Hippocampal formation (tissue), 2 donors: ENCODE results near the gene PIGK.
"Not testable (repeated sequence)": the region's sequence is repeated elsewhere in the genome, so short reads cannot be mapped to it uniquely, and the experiment has no call there.

Experiments used
- DNase-seq, 2 donors: peaks; one replicate each; lab custom pipeline; 2025; lab: John Stamatoyannopoulos, UW

Gene PIGK

DNA sequence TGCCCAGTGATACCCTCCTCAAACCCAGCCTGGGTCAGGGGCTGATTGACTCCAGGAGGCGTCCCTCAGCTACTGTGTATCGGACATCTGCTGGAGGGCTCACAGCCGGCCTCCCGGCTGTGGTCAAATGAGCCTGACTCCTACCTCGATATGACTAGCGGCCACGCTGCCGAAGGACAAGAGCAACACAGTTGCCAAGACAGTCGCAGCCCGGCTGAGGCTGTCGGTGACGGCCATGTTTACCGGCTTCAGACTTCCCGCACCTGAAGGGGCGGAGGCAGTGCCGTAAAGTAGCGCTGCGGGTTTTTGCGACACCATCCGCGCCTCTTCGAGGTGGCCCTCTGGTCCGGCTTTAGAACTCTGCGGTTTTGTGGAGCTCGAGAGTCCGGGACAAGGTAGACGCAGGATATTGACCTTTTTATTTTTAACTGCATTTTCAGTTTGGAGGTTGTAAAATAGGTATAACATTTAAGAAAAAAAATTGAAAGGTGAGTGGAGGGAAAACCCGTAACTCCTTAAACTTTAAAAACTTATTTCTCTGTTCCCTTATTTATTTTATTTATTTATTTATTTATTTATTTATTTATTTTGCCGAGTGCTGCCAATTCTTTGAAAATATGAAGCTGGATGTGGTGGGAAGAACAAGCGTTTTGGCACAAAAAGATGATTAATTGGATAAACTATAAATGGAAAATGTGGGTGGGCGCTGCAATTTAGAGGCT is at the start of gene PIGK:
Gene PIGK, minus strand, starts transcription at position 265 of the 722 bp plus-strand sequence. Its CDS starts 28 bp downstream, at position 237.
- DNase-seq = peak; percentile 68 to 71

DNA sequence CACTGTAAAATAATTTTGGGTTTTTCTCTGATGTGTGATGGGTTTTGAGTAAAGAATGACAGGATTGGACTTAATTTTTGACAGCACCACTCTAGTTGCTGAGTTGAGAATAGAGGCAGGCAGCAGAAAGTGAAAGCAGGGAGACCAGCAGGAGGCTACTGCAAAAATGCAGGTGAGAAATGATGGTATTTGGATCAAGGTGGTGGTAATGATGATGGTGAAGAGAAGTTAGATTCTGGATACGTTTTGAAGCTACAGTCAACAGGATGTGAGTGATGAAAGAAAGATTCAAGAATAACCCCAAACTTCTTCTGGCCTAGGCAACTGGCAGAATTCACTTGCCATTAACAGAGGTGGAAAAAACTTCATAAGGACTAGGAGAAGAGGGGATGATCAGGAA is 47.8 kb upstream of the PIGK start:
- no peak for DNase-seq

DNA sequence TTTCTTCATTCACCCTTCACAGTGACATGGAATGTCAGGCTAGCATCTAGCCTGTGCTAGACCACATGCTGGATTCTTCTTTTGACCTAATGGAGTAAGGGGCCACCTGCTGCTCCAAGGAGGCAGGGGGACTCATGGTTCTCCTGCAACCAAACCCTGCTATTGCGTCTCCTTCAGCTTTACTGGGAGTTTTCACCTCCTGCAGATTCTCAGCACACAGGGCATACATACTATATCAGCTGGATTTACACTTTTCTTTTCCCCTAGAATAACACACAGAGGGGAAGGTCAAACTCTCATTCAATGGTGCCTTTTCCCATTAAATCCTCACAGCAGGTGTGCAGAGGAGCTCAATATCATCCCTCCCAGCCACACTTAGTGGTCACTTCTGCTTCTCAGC is 46.0 kb upstream of the PIGK start:
- DNase-seq = no peak

DNA sequence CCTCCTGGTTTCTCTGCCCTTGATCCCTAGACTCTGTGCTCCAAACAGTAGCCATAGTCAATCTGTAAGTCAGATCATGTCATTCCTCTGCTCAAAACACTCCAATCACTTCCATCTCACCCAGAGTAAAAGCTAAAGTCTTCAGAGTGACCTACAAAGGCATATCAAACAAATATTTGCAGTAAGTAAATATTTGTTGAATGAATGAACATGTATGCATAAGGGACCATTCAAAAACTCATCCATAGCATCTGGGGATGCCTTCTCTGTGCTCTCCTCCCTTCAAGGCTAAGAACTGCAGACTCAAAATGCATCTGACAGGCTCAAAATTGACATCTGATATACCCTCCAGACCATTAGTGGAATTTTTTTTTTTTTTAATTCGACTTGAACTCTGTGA is 44.5 kb upstream of the PIGK start:
- DNase-seq = no peak

GRCh38 chr1:77253211-77253610 is 34.0 kb upstream of the PIGK start:
- DNase-seq = no peak

DNA sequence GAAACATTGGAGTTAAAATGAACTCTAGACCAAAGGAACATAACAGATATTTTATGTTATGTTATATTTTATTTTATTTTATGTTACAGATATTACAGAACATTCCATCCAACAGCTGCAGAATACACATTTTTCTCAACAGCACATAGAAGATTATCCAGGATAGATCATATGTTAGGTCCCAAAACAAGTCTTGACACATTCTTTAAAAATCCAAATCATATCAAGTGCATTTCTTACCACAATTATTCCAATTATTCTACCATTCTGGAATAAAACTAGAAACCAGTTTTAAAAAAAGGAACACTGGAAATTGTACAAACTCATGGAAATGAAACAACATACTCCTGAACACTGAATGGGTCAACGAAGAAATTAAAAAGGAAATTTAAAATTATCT is 30.9 kb upstream of the PIGK start:
- DNase-seq = no peak

DNA sequence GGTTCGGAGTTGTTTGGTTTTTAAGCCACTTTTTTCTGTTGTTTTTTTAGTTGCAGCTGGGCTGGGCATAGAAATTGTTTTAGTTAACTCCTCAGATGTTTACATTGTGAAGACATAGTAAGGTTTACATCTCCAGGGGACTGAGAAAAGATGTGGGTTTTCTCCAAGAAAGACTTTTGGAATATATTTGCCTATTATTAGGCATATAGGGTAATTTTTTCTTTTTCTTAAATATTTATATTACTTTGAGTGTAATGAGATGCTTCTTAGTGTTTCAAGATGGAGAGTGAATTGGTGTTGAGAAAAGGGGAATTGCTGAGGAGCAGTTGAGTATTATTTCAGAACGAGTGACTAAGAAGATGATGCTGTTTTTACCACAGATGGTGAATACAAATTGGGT is 26.6 kb upstream of the PIGK start:
- DNase-seq = no peak

- no peak for DNase-seq
These were observed 20.1 kb upstream of the PIGK start for GRCh38 chr1:77239311-77239710.

DNA sequence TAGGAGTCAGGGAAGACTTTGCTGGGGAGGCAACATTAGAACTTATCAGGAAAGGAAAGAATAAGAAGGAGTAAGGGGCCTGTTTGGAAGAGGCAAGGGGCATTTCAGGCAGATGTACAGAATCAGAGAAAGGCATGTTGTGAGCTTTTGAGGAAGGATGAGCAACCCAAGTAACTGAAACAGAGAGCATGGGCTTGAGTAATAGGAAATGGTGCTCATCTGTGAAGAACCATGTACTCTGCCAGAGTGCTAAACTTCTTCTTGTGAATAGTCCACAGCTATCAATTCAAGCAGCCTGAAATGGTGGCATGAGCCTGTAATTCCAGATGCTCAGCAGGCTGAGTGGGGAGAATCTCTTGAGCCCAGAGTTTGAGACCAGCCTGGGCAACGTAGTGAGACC is 19.2 kb upstream of the PIGK start:
- DNase-seq = no peak

DNA sequence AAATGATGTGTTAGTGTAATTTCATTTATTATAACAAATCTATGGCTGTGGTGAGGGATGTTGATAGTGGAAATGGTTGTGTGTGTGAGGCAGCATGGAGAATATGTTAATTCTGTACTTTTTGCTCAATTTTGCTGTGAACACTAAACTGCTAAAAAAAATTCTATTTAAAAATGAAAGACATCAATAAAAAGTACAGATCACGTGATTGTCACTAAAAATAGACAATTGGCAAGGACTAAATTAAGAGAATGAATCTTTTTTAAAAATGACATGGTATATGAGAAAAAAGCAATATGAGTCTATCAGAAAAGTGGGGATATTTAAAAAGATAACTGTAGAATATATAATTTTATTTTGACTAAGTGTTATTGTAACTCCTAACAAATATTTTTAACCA is 15.7 kb upstream of the PIGK start:
- no peak for DNase-seq

DNA sequence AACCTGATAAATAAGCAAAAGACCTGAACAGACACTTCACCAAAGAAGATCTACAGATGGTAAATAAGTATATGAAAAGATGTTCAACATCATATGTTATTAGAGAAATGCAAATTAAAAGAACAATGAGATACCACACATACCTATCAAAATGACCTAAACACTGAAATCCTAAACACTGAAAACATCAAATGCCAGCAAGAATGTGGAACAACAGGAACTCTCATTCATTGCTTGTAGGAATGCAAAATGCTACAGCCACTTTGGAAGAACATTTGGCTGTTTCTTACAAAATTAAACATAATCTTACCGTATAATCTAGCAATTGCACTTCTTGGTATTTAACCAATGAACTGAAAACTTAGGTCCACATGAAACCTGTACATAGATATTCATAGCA is 14.9 kb upstream of the PIGK start:
- DNase-seq = no peak

- DNase-seq = no peak
These were observed 13.6 kb upstream of the PIGK start for GRCh38 chr1:77232829-77233228.

GRCh38 chr1:77230051-77230450 is 10.8 kb upstream of the PIGK start:
- DNase-seq = no peak

DNA sequence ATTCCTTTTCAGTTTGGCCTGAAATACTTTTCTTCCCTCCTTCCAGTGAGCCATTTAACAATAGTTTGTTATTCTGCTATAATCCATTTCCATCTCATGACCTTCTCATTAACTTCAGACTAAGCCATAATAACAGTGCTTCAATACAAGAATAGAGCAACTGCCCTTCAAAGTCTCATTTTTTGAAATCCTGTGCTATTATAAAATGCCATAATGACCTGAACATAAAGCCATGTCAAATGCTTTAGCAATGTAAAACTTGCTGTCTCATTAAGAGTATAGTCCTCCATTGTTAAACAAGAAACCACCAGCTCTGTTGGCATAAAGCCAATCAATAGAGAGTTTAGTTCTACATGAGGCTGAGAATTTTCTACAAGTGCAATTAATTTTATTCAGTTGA is 9.6 kb upstream of the PIGK start:
- DNase-seq = no peak

DNA sequence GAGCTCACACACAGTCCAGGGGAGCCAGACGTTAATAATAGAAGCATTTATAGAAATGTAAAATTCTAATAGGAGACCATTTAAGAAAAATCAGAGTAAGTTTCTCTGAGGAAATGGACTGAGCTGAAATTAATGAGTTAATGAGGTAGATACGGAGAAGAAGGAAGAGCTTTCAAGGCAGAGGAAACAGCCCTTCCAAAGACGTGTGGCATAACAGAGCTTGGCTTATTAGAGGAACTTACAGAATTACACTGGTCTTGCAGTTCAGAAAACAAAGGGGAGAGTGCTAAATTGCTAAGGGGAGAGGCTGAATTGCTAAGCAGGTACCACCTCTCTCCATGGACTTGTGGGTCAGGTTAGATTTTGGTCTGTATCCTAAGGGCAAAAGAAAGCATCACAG is 8.2 kb upstream of the PIGK start:
- no peak for DNase-seq

DNA sequence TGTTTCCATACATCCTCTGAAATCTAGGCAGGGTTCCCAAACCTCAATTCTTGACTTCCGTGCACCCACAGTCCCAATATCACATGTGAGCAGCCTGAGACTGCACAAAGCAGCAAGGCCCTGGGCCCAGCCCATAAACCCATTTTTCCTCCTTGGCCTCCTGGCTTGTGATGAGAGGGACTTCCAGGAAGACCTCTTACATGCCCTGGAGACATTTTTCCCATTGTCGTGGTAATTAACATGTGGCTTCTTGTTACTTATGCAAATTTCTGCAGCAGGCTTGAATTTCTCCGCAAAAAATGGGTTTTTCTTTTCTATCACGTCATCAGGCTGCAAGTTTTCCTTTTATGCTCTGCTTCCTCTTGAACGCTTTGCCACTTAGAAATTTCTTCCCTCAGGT is 3.3 kb upstream of the PIGK start:
- DNase-seq = no peak

GRCh38 chr1:77220687-77221463 is 1.6 kb upstream of the PIGK start:
- no peak for DNase-seq

- peak in 1 of 2 donors; percentile 49 for DNase-seq
These were observed 609 bp downstream of the PIGK start for GRCh38 chr1:77218477-77219165.

- DNase-seq = not testable (repeated sequence)
These were observed 15.2 kb downstream of the PIGK start for GRCh38 chr1:77204043-77204442.

GRCh38 chr1:77202751-77203150 is 16.5 kb downstream of the PIGK start:
- no peak for DNase-seq

DNA sequence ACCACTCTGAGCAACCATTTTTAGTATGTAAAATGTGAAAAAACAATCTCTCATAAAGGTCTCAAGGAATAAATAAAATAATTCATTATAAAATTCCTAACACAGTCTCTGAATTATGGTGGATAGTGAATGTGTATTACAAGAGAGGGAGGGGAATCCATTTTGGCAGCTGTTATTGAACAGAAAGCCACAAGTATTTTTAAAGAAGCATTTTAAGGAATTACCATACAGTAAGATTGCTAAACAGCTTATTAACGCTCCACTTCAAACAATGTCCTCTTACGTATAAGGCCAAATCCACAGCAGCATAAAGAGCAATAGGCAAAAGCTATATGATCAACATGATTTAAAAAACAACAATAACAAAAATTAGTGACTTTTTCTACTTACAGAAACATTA is 18.4 kb downstream of the PIGK start:
- DNase-seq = no peak

- no peak for DNase-seq
These were observed 18.9 kb downstream of the PIGK start for GRCh38 chr1:77200293-77200692.

DNA sequence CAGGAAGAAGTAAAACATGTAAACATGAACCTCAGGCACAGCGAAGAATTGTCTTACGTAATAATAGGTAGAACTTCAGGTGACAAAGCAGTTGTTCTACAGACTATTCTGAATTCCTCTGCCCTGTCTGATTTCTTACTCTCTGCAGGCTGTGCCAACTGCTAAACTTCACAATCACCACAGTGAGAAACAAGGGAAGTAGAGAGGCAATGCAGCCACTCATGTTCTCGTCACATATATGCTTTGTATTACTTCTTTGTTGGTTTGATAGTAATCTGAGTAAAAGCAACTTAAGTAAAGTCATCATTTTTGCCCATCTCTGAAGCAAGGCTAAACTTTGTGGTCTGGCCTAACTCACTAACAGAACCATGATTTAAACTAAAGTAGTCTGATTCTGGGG is 21.9 kb downstream of the PIGK start:
- DNase-seq = no peak
